Mesendoderm (in vitro differentiated cells): ENCODE data around the gene LGALS7.
"Not testable (repeated sequence)": the region's sequence is repeated elsewhere in the genome, so short reads cannot be mapped to it uniquely, and the experiment has no call there.

Experiments used
- DNase-seq: peaks from one replicate; pipeline ENCODE4 v3.0.0; 2013
- H2AK5ac ChIP-seq: 2 replicates; pipeline ENCODE4 v1.6.1; 2013; ENCODE audit warnings: low read length, inconsistent platforms
- H2BK120ac ChIP-seq: 2 replicates; pipeline ENCODE4 v1.6.1; 2013; ENCODE audit warnings: low read depth, mild to moderate bottlenecking, low read length, moderate library complexity, mixed read lengths
- H2BK15ac ChIP-seq: replicated peaks from 2 replicates; pipeline ENCODE4 v1.6.1; 2013; ENCODE audit warnings: low read depth, mild to moderate bottlenecking, moderate library complexity
- H2BK5ac ChIP-seq: 2 replicates; pipeline ENCODE4 v1.6.1; 2013; ENCODE audit warnings: low read length, inconsistent platforms
- H3K18ac ChIP-seq: 2 replicates; pipeline ENCODE4 v1.6.1; 2013; ENCODE audit warnings: mild to moderate bottlenecking, low read length, mixed read lengths
- H3K23ac ChIP-seq: one replicate; pipeline ENCODE4 v1.6.1; 2013; ENCODE audit warnings: low read length
- H3K27ac ChIP-seq: 2 replicates; pipeline ENCODE4 v1.5.1; 2013; ENCODE audit warnings: low read depth, mild to moderate bottlenecking, inconsistent platforms, low read length, moderate library complexity
- H3K27me3 ChIP-seq: 2 replicates; pipeline ENCODE4 v1.6.1; 2013; ENCODE audit warnings: low read length, control low read depth, mild to moderate bottlenecking, inconsistent platforms; ENCODE audit not compliant: insufficient read depth, poor library complexity
- H3K36me3 ChIP-seq: 2 replicates; pipeline ENCODE4 v1.6.1; 2013; ENCODE audit warnings: low read length, inconsistent platforms; ENCODE audit not compliant: control insufficient read depth, insufficient read depth
- H3K4ac ChIP-seq: one replicate; pipeline ENCODE4 v1.6.1; 2013; ENCODE audit warnings: low read depth, mild to moderate bottlenecking, low read length, moderate library complexity
- H3K4me1 ChIP-seq: 2 replicates; pipeline ENCODE4 v1.6.1; 2013; ENCODE audit warnings: low read depth, low read length, inconsistent platforms; ENCODE audit not compliant: control insufficient read depth
- H3K4me2 ChIP-seq: 2 replicates; pipeline ENCODE4 v1.6.1; 2013; ENCODE audit warnings: low read length
- H3K4me3 ChIP-seq: 2 replicates; pipeline ENCODE4 v1.5.1; 2013; ENCODE audit warnings: mild to moderate bottlenecking, low read length
- H3K56ac ChIP-seq: one replicate; pipeline ENCODE4 v1.6.1; 2013; ENCODE audit warnings: low read length
- H3K79me1 ChIP-seq: 2 replicates; pipeline ENCODE4 v1.6.1; 2013; ENCODE audit warnings: low read length, inconsistent platforms
- H3K79me2 ChIP-seq: 2 replicates; pipeline ENCODE4 v1.6.1; 2013; ENCODE audit warnings: mild to moderate bottlenecking, low read length; ENCODE audit not compliant: control insufficient read depth, insufficient read depth
- H3K9ac ChIP-seq: 2 replicates; pipeline ENCODE4 v1.6.1; 2013; ENCODE audit warnings: low read length, inconsistent platforms
- H4K5ac ChIP-seq: one replicate; pipeline ENCODE4 v1.6.1; 2013; ENCODE audit warnings: low read length
- H4K8ac ChIP-seq: one replicate; pipeline ENCODE4 v1.6.1; 2013; ENCODE audit warnings: low read depth, mild to moderate bottlenecking, control low read depth, low read length, moderate library complexity
- WGBS: extraction: QIAGEN DNeasy Blood & Tissue Kit; methylation state at CpG from one replicate; pipeline ENCODE4 v1.1.7; 2013; ENCODE audit warnings: low lambda C conversion rate, missing lambda C conversion rate; ENCODE audit not compliant: insufficient coverage; ENCODE audit errors: extremely low coverage; 5-methylcytosine and 5-hydroxymethylcytosine counted together

LGALS7 gene

GRCh38 chr19:38809592-38810252 is 36.4 kb upstream of the LGALS7 start:
- no peak overlapping the region for H3K56ac ChIP-seq
- no peak for DNase-seq
- no peak overlapping the region for H3K23ac ChIP-seq
- no peaks in the 10 kb centered on the region for H3K27me3 ChIP-seq
- no peak overlapping the region for H3K4ac ChIP-seq
- no peak overlapping the region for H4K8ac ChIP-seq
- no peak overlapping the region for H2AK5ac ChIP-seq
- no peaks in the 10 kb centered on the region for H3K79me2 ChIP-seq
- no peak overlapping the region for H2BK120ac ChIP-seq
- no peak overlapping the region for H3K9ac ChIP-seq
- no peak overlapping the region for H2BK5ac ChIP-seq
- WGBS = no CpG with 5 or more reads among the region's 8 CpGs
- no peak overlapping the region for H3K18ac ChIP-seq
- no peak overlapping the region for H4K5ac ChIP-seq
- no peaks in the 10 kb centered on the region for H3K36me3 ChIP-seq
- H3K4me3 ChIP-seq = no peak overlapping the region
- H3K79me1 ChIP-seq = no peaks in the 10 kb centered on the region
- H2BK15ac ChIP-seq = no peak overlapping the region
- H3K4me2 ChIP-seq = no peak overlapping the region
- H3K27ac ChIP-seq = no peak overlapping the region
- H3K4me1 ChIP-seq = no peaks in the 10 kb centered on the region

DNA sequence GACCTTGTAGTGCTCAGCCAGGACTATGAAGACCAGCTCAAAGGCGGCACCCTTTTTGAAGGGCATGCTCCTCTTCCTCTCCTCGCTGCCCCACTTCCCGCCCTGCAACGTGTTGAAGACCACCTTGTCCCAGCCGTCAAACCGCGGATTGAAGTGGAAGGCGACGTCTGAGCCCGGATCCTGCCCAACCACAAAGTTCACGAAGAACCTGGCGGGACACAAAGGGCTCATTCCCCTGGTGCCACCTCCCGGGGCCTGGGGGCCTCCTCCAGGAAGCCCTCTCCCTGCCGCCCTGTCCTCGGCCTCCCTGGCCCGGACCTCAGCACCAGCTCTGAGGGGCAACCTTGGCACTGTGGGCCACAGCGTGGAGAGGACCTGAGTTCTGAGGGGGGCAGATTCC is 35.4 kb upstream of the LGALS7 start:
- H2AK5ac ChIP-seq = no peak overlapping the region
- no CpG with 5 or more reads among the region's 17 CpGs for WGBS
- H3K36me3 ChIP-seq = no peaks in the 10 kb centered on the region
- no peak overlapping the region for H2BK120ac ChIP-seq
- H3K23ac ChIP-seq = no peak overlapping the region
- no peak overlapping the region for H3K27ac ChIP-seq
- H3K56ac ChIP-seq = no peak overlapping the region
- no peaks in the 10 kb centered on the region for H3K27me3 ChIP-seq
- H2BK5ac ChIP-seq = no peak overlapping the region
- H3K79me2 ChIP-seq = no peaks in the 10 kb centered on the region
- H2BK15ac ChIP-seq = no peak overlapping the region
- no peak overlapping the region for H3K4me3 ChIP-seq
- H4K5ac ChIP-seq = no peak overlapping the region
- H4K8ac ChIP-seq = no peak overlapping the region
- no peaks in the 10 kb centered on the region for H3K4me1 ChIP-seq
- no peak overlapping the region for H3K4me2 ChIP-seq
- no peak overlapping the region for H3K9ac ChIP-seq
- no peak overlapping the region for H3K18ac ChIP-seq
- no peaks in the 10 kb centered on the region for H3K79me1 ChIP-seq
- no peak overlapping the region for H3K4ac ChIP-seq
- DNase-seq = no peak

GRCh38 chr19:38807374-38808098 is 34.2 kb upstream of the LGALS7 start:
- H3K4me1 ChIP-seq, H3K79me1 ChIP-seq, H3K23ac ChIP-seq, DNase-seq, H2BK5ac ChIP-seq, H3K79me2 ChIP-seq, H2BK120ac ChIP-seq, H3K4me3 ChIP-seq, H3K27me3 ChIP-seq, H3K9ac ChIP-seq, H3K18ac ChIP-seq, H3K56ac ChIP-seq, H2AK5ac ChIP-seq, H3K4ac ChIP-seq, H2BK15ac ChIP-seq, H4K8ac ChIP-seq, H3K36me3 ChIP-seq, H4K5ac ChIP-seq, H3K4me2 ChIP-seq, H3K27ac ChIP-seq: not testable (repeated sequence)
- WGBS = no CpG with 5 or more reads among the region's 18 CpGs

GRCh38 chr19:38806371-38806770 is 33.1 kb upstream of the LGALS7 start:
- H3K79me2 ChIP-seq = no peaks in the 10 kb centered on the region
- H4K5ac ChIP-seq = no peak overlapping the region
- no peak overlapping the region for H2AK5ac ChIP-seq
- no peak overlapping the region for H4K8ac ChIP-seq
- no peak overlapping the region for H3K4me2 ChIP-seq
- no peaks in the 10 kb centered on the region for H3K4me1 ChIP-seq
- H3K27me3 ChIP-seq = no peaks in the 10 kb centered on the region
- no peak overlapping the region for H3K27ac ChIP-seq
- no peaks in the 10 kb centered on the region for H3K79me1 ChIP-seq
- no peak overlapping the region for H2BK15ac ChIP-seq
- H2BK5ac ChIP-seq = no peak overlapping the region
- DNase-seq = no peak
- H3K9ac ChIP-seq = no peak overlapping the region
- H3K18ac ChIP-seq = no peak overlapping the region
- no peak overlapping the region for H3K4me3 ChIP-seq
- H3K56ac ChIP-seq = no peak overlapping the region
- H3K36me3 ChIP-seq = no peaks in the 10 kb centered on the region
- no CpG with 5 or more reads among the region's 6 CpGs for WGBS
- H2BK120ac ChIP-seq = no peak overlapping the region
- no peak overlapping the region for H3K4ac ChIP-seq
- no peak overlapping the region for H3K23ac ChIP-seq

GRCh38 chr19:38805180-38805579 is 31.9 kb upstream of the LGALS7 start:
- Histone ChIP-seq H2BK5ac (no peak overlapping the region), H3K4me1 (no peaks in the 10 kb centered on the region), H3K27ac (no peak overlapping the region), H4K5ac (no peak overlapping the region), H3K27me3 (no peaks in the 10 kb centered on the region), H2BK120ac (no peak overlapping the region), H3K79me1 (no peaks in the 10 kb centered on the region), H3K18ac (no peak overlapping the region), H3K9ac (no peak overlapping the region), H2AK5ac (no peak overlapping the region), H2BK15ac (no peak overlapping the region), H3K36me3 (no peaks in the 10 kb centered on the region), H3K23ac (no peak overlapping the region), H3K56ac (no peak overlapping the region), H4K8ac (no peak overlapping the region), H3K4me3 (no peak overlapping the region), H3K4ac (no peak overlapping the region), H3K79me2 (no peaks in the 10 kb centered on the region), H3K4me2 (no peak overlapping the region)
- DNase-seq = no peak
- no CpG with 5 or more reads among the region's 1 CpG for WGBS
